ENCODE measurements around the gene POU2F1.
A peak's percentile ranks its signal among the peaks of the same experiment; 100 is the strongest.

The POU2F1 gene

GRCh38 chr1:167465743-167466142 lies 245.1 kb downstream of the POU2F1 start:
- no peak overlapping the region for H3K4me2 ChIP-seq (ENCODE audit: low read length, poor library complexity, severe bottlenecking)
- no peak overlapping the region for H3K4me3 ChIP-seq (ENCODE audit: insufficient read depth in 1 of 2, low read depth in 1 of 2, low read length in 2 of 2)
- no peak overlapping the region for H2AFZ ChIP-seq (ENCODE audit: low read depth, low read length)
- WGBS, result 56% methylated on average over 1 of the region's 1 CpG
- H2AK5ac ChIP-seq (ENCODE audit: low read length, severe bottlenecking), result no peak overlapping the region
- H3K36me3 ChIP-seq (ENCODE audit: control insufficient read depth in 1 of 2, insufficient read depth in 2 of 2, low read depth in 1 of 2, low read length in 2 of 2), result no peaks in the 10 kb centered on the region
- no peak overlapping the region for H2BK5ac ChIP-seq (ENCODE audit: low read depth, low read length, poor library complexity, severe bottlenecking)
- H3K18ac ChIP-seq (ENCODE audit: low read depth in 1 of 2, low read length in 2 of 2), result no peak overlapping the region
- H3K9ac ChIP-seq (ENCODE audit: low read length), result no peak overlapping the region
- no peak overlapping the region for H4K8ac ChIP-seq (ENCODE audit: low read length)
- no peak overlapping the region for H3K23ac ChIP-seq (ENCODE audit: low read length in 2 of 2)
- no peak overlapping the region for H2BK12ac ChIP-seq (ENCODE audit: low read length in 2 of 2)
- no peak overlapping the region for H4K91ac ChIP-seq (ENCODE audit: low read length)
- H3K14ac ChIP-seq (ENCODE audit: low read length in 2 of 2), result no peak overlapping the region
- peaks cover 3 to 10% of the 10 kb centered on the region in 2 experiments for H3K27me3 ChIP-seq (ENCODE audit: control insufficient read depth in 1 of 2, insufficient read depth in 1 of 2, low read length in 2 of 2)
- no peak for DNase-seq
- no peak overlapping the region for H3K27ac ChIP-seq (ENCODE audit: low read length, poor library complexity, severe bottlenecking)
- H2BK120ac ChIP-seq (ENCODE audit: low read depth, low read length), result no peak overlapping the region
- H3K4ac ChIP-seq (ENCODE audit: low read depth in 1 of 2, low read length in 2 of 2), result no peak overlapping the region
- H3K4me1 ChIP-seq (ENCODE audit: control insufficient read depth, insufficient read depth, low read depth, low read length), result peaks cover 3% of the 10 kb centered on the region
- H3K79me1 ChIP-seq (replicated peaks; ENCODE audit: low read length, poor library complexity, severe bottlenecking), result no peaks in the 10 kb centered on the region
- no peaks in the 10 kb centered on the region for H3K9me3 ChIP-seq (ENCODE audit: control insufficient read depth, low read length)
- no peak overlapping the region for H2BK15ac ChIP-seq (ENCODE audit: low read depth, poor library complexity, severe bottlenecking)

GRCh38 chr1:167467126-167467710 lies 246.5 kb downstream of the POU2F1 start:
- H4K8ac ChIP-seq (ENCODE audit: low read length), result peak overlapping the region; percentile 54

GRCh38 chr1:167467752-167468151 lies 247.1 kb downstream of the POU2F1 start:
- no peak overlapping the region for H3K4me3 ChIP-seq (ENCODE audit: insufficient read depth in 1 of 2, low read depth in 1 of 2, low read length in 2 of 2)

More at GRCh38 chr1:167467126-167467710, 246.5 kb downstream of the POU2F1 start:
- Histone ChIP-seq H2BK5ac (ENCODE audit: low read depth, low read length, poor library complexity, severe bottlenecking) (no peak overlapping the region), H3K23ac (ENCODE audit: low read length in 2 of 2) (no peak overlapping the region), H3K9me3 (ENCODE audit: control insufficient read depth, low read length) (no peaks in the 10 kb centered on the region), H3K4ac (ENCODE audit: low read depth in 1 of 2, low read length in 2 of 2) (no peak overlapping the region), H3K9ac (ENCODE audit: low read length) (no peak overlapping the region), H3K4me1 (ENCODE audit: control insufficient read depth, insufficient read depth, low read depth, low read length) (peaks cover 3% of the 10 kb centered on the region), H4K91ac (ENCODE audit: low read length) (no peak overlapping the region), H2BK120ac (ENCODE audit: low read depth, low read length) (no peak overlapping the region), H3K4me3 (ENCODE audit: insufficient read depth in 1 of 2, low read depth in 1 of 2, low read length in 2 of 2) (no peak overlapping the region), H2AFZ (ENCODE audit: low read depth, low read length) (no peak overlapping the region), H2AK5ac (ENCODE audit: low read length, severe bottlenecking) (no peak overlapping the region), H3K27me3 (ENCODE audit: control insufficient read depth in 1 of 2, insufficient read depth in 1 of 2, low read length in 2 of 2) (peaks cover 0 to 10% of the 10 kb centered on the region in 2 experiments), H3K79me1 (replicated peaks; ENCODE audit: low read length, poor library complexity, severe bottlenecking) (no peaks in the 10 kb centered on the region), H3K14ac (ENCODE audit: low read length in 2 of 2) (no peak overlapping the region), H3K4me2 (ENCODE audit: low read length, poor library complexity, severe bottlenecking) (peak overlapping the region; percentile 21), H2BK15ac (ENCODE audit: low read depth, poor library complexity, severe bottlenecking) (no peak overlapping the region), H3K18ac (ENCODE audit: low read depth in 1 of 2, low read length in 2 of 2) (no peak overlapping the region), H3K36me3 (ENCODE audit: control insufficient read depth in 1 of 2, insufficient read depth in 2 of 2, low read depth in 1 of 2, low read length in 2 of 2) (no peaks in the 10 kb centered on the region), H2BK12ac (ENCODE audit: low read length in 2 of 2) (no peak overlapping the region), H3K27ac (ENCODE audit: low read length, poor library complexity, severe bottlenecking) (no peak overlapping the region)
- 67% methylated on average over 15 of the region's 15 CpGs for WGBS
- peak; percentile 47 for DNase-seq

GRCh38 chr1:167469280-167469965 lies 248.7 kb downstream of the POU2F1 start:
- Histone ChIP-seq H3K4me1 (ENCODE audit: control insufficient read depth, insufficient read depth, low read depth, low read length) (peaks cover 3% of the 10 kb centered on the region), H2BK12ac (ENCODE audit: low read length in 2 of 2) (no peak overlapping the region), H2AK5ac (ENCODE audit: low read length, severe bottlenecking) (no peak overlapping the region), H2BK120ac (ENCODE audit: low read depth, low read length) (no peak overlapping the region), H3K36me3 (ENCODE audit: control insufficient read depth in 1 of 2, insufficient read depth in 2 of 2, low read depth in 1 of 2, low read length in 2 of 2) (no peaks in the 10 kb centered on the region), H3K4me2 (ENCODE audit: low read length, poor library complexity, severe bottlenecking) (no peak overlapping the region), H3K9me3 (ENCODE audit: control insufficient read depth, low read length) (no peaks in the 10 kb centered on the region), H3K23ac (ENCODE audit: low read length in 2 of 2) (no peak overlapping the region), H3K79me1 (replicated peaks; ENCODE audit: low read length, poor library complexity, severe bottlenecking) (no peaks in the 10 kb centered on the region), H3K4me3 (ENCODE audit: insufficient read depth in 1 of 2, low read depth in 1 of 2, low read length in 2 of 2) (no peak overlapping the region), H2AFZ (ENCODE audit: low read depth, low read length) (no peak overlapping the region), H2BK15ac (ENCODE audit: low read depth, poor library complexity, severe bottlenecking) (no peak overlapping the region), H4K91ac (ENCODE audit: low read length) (no peak overlapping the region), H3K4ac (ENCODE audit: low read depth in 1 of 2, low read length in 2 of 2) (no peak overlapping the region), H3K18ac (ENCODE audit: low read depth in 1 of 2, low read length in 2 of 2) (no peak overlapping the region), H3K9ac (ENCODE audit: low read length) (no peak overlapping the region), H3K14ac (ENCODE audit: low read length in 2 of 2) (no peak overlapping the region), H3K27ac (ENCODE audit: low read length, poor library complexity, severe bottlenecking) (no peak overlapping the region), H3K27me3 (ENCODE audit: control insufficient read depth in 1 of 2, insufficient read depth in 1 of 2, low read length in 2 of 2) (peaks cover 5 to 7% of the 10 kb centered on the region in 2 experiments), H2BK5ac (ENCODE audit: low read depth, low read length, poor library complexity, severe bottlenecking) (no peak overlapping the region), H4K8ac (ENCODE audit: low read length) (no peak overlapping the region)
- WGBS, result 92% methylated on average over 5 of the region's 7 CpGs
- no peak for DNase-seq

More at GRCh38 chr1:167467752-167468151, 247.1 kb downstream of the POU2F1 start:
- H2BK5ac ChIP-seq (ENCODE audit: low read depth, low read length, poor library complexity, severe bottlenecking), result no peak overlapping the region
- no peak overlapping the region for H2AFZ ChIP-seq (ENCODE audit: low read depth, low read length)
- no peaks in the 10 kb centered on the region for H3K36me3 ChIP-seq (ENCODE audit: control insufficient read depth in 1 of 2, insufficient read depth in 2 of 2, low read depth in 1 of 2, low read length in 2 of 2)
- no peak for DNase-seq
- no peak overlapping the region for H2AK5ac ChIP-seq (ENCODE audit: low read length, severe bottlenecking)
- H3K4me2 ChIP-seq (ENCODE audit: low read length, poor library complexity, severe bottlenecking), result no peak overlapping the region
- H3K14ac ChIP-seq (ENCODE audit: low read length in 2 of 2), result no peak overlapping the region
- no peak overlapping the region for H2BK12ac ChIP-seq (ENCODE audit: low read length in 2 of 2)
- no peak overlapping the region for H3K27ac ChIP-seq (ENCODE audit: low read length, poor library complexity, severe bottlenecking)
- H4K91ac ChIP-seq (ENCODE audit: low read length), result no peak overlapping the region
- no peaks in the 10 kb centered on the region for H3K9me3 ChIP-seq (ENCODE audit: control insufficient read depth, low read length)
- no peak overlapping the region for H3K4ac ChIP-seq (ENCODE audit: low read depth in 1 of 2, low read length in 2 of 2)
- 84% methylated on average over 6 of the region's 9 CpGs for WGBS
- peaks cover 3% of the 10 kb centered on the region for H3K4me1 ChIP-seq (ENCODE audit: control insufficient read depth, insufficient read depth, low read depth, low read length)
- H3K27me3 ChIP-seq (ENCODE audit: control insufficient read depth in 1 of 2, insufficient read depth in 1 of 2, low read length in 2 of 2), result peaks cover 0 to 10% of the 10 kb centered on the region in 2 experiments
- no peak overlapping the region for H3K18ac ChIP-seq (ENCODE audit: low read depth in 1 of 2, low read length in 2 of 2)
- H2BK15ac ChIP-seq (ENCODE audit: low read depth, poor library complexity, severe bottlenecking), result no peak overlapping the region
- H3K79me1 ChIP-seq (replicated peaks; ENCODE audit: low read length, poor library complexity, severe bottlenecking), result no peaks in the 10 kb centered on the region
- H2BK120ac ChIP-seq (ENCODE audit: low read depth, low read length), result no peak overlapping the region
- no peak overlapping the region for H4K8ac ChIP-seq (ENCODE audit: low read length)
- H3K9ac ChIP-seq (ENCODE audit: low read length), result no peak overlapping the region
- H3K23ac ChIP-seq (ENCODE audit: low read length in 2 of 2), result no peak overlapping the region

Data from mesenchymal stem cell (in vitro differentiated cells and primary cell).